ENCODE results near the gene CDC6. TPM values are rescaled to one million over a fixed set of nuclear protein-coding genes. Genes with fewer than 3 reads are reported as not detected.

CDC6 gene
- total RNA-seq, 1 donor from 2014 or later, result 3.4 TPM

DNA sequence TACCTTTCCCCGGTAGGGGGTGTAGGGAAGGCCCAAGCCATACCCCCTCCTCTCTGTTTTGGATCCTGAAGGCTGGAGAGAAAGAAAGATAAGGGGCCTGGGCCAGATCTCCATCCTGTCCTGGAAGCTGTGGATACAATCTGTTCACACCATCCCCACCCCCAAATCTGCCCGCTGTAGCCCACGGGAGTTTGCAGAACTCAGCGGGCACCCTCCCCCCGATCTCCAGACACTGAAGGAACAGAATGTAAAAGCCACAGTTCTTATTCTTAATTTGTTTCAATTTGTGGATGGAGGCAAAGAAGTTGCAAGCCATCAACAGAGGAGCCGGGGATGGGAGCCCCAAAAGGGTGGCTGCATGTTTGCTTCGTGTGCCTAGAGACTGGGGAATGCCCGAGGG, 49.7 kb downstream of the CDC6 start:
- TF ChIP-seq CTCF (IDR thresholded peaks at IDR 0.05; ENCODE audit: insufficient read depth, low read length, severe bottlenecking), result no peak
- H3K36me3 ChIP-seq (ENCODE audit: control insufficient read depth, insufficient read depth, low read length), result no peaks in the 10 kb centered on the region
- H3K4me3 ChIP-seq (ENCODE audit: low read depth, low read length), result no peak overlapping the region
- DNase-seq (ENCODE audit: low read depth), result no peak
- no peaks in the 10 kb centered on the region for H3K27me3 ChIP-seq (ENCODE audit: control insufficient read depth, insufficient read depth, low read length)
- FAIRE-seq, result no peak

- no peaks in the 10 kb centered on the region for H3K36me3 ChIP-seq (ENCODE audit: control insufficient read depth, insufficient read depth, low read length)
- DNase-seq (ENCODE audit: low read depth) (no peak), FAIRE-seq (no peak)
- TF ChIP-seq CTCF (IDR thresholded peaks at IDR 0.05; ENCODE audit: insufficient read depth, low read length, severe bottlenecking), result no peak
- no peaks in the 10 kb centered on the region for H3K27me3 ChIP-seq (ENCODE audit: control insufficient read depth, insufficient read depth, low read length)
- H3K4me3 ChIP-seq (ENCODE audit: low read depth, low read length), result no peak overlapping the region
Measured at GRCh38 chr17:40338058-40338457, 50.4 kb downstream of the CDC6 start.

- Histone ChIP-seq H3K27me3 (ENCODE audit: control insufficient read depth, insufficient read depth, low read length) (no peaks in the 10 kb centered on the region), H3K4me3 (ENCODE audit: low read depth, low read length) (no peak overlapping the region), H3K36me3 (ENCODE audit: control insufficient read depth, insufficient read depth, low read length) (no peaks in the 10 kb centered on the region)
- TF ChIP-seq CTCF (IDR thresholded peaks at IDR 0.05; ENCODE audit: insufficient read depth, low read length, severe bottlenecking), result no peak
- FAIRE-seq, result no peak
- DNase-seq (ENCODE audit: low read depth), result no peak
Measured at GRCh38 chr17:40338941-40339649, 51.4 kb downstream of the CDC6 start.

GRCh38 chr17:40340327-40340726, 52.6 kb downstream of the CDC6 start:
- no peak overlapping the region for H3K4me3 ChIP-seq (ENCODE audit: low read depth, low read length)
- FAIRE-seq, result no peak
- no peaks in the 10 kb centered on the region for H3K27me3 ChIP-seq (ENCODE audit: control insufficient read depth, insufficient read depth, low read length)

GRCh38 chr17:40340880-40341807, 53.5 kb downstream of the CDC6 start:
- no peak for FAIRE-seq
- Histone ChIP-seq H3K27me3 (ENCODE audit: control insufficient read depth, insufficient read depth, low read length) (no peaks in the 10 kb centered on the region), H3K36me3 (ENCODE audit: control insufficient read depth, insufficient read depth, low read length) (no peaks in the 10 kb centered on the region), H3K4me3 (ENCODE audit: low read depth, low read length) (peak overlapping the region; percentile 57)
- peak; percentile 10 for TF ChIP-seq CTCF (IDR thresholded peaks at IDR 0.05; ENCODE audit: insufficient read depth, low read length, severe bottlenecking)
- DNase-seq (ENCODE audit: low read depth), result peak; percentile 58

More at GRCh38 chr17:40340327-40340726, 52.6 kb downstream of the CDC6 start:
- no peak for DNase-seq (ENCODE audit: low read depth)
- TF ChIP-seq CTCF (IDR thresholded peaks at IDR 0.05; ENCODE audit: insufficient read depth, low read length, severe bottlenecking), result no peak
- H3K36me3 ChIP-seq (ENCODE audit: control insufficient read depth, insufficient read depth, low read length), result no peaks in the 10 kb centered on the region

Data from bronchial epithelial cell (primary cell).